Loucy (cell line): ENCODE results near the gene RBM3.

Experiments
- CTCF ChIP-seq: fragments of 200-600 bp; sonication (generic); conservative IDR thresholded peaks from 2 replicates; pipeline ENCODE4 v1.5.1; 2014; ENCODE audit warnings: mild to moderate bottlenecking, antibody characterized with exemption, low read length
- EZH2phosphoT487 ChIP-seq: fragments of 200-600 bp; IDR thresholded peaks from 2 replicates; pipeline ENCODE4 v1.6.1; 2018; ENCODE audit warnings: antibody characterized with exemption, mild to moderate bottlenecking, moderate library complexity, borderline replicate concordance

GRCh38 chrX:48595929-48596328 is 21.6 kb downstream of the RBM3 start:
- no peak for TF ChIP-seq CTCF
- no peak for TF ChIP-seq EZH2phosphoT487
